Right lobe of liver (tissue), 6 donors: ENCODE data around the gene CFAP100. TPM values are rescaled to one million over a fixed set of nuclear protein-coding genes. Genes with fewer than 3 reads are reported as not detected.

Source experiments
- ATAC-seq, 4 donors: fragments of 200-7000 bp; cut with Tn5 transposase; one replicate each; pipeline ENCODE4 v1.9.1; 2020; ENCODE audit warnings: mild to moderate bottlenecking in 4 of 4, moderate library complexity in 4 of 4
- DNase-seq, 3 donors: peaks; one replicate each; pipeline ENCODE4 v3.0.0-alpha.2; 2020
- H3K27ac ChIP-seq, 3 donors: fragments of 200-600 bp; one replicate each; pipeline ENCODE4 v1.8.0; 2022
- H3K27me3 ChIP-seq, 2 donors: fragments of 200-600 bp; one replicate each; pipeline ENCODE4 v1.8.0; 2022
- H3K36me3 ChIP-seq, 4 donors: fragments of 200-600 bp; sonication (generic) in 1 of 4; one replicate each; pipeline versions ENCODE4 v1.5.1 to v1.8.0; 2017 to 2022; ENCODE audit warnings: control low read depth in 1 of 4
- H3K4me1 ChIP-seq, 4 donors: fragments of 200-600 bp; sonication (generic) in 1 of 4; one replicate each; pipeline versions ENCODE4 v1.5.1 to v1.8.0; 2017 to 2022; ENCODE audit warnings: control low read depth in 1 of 4
- H3K4me3 ChIP-seq, 3 donors: fragments of 200-600 bp; one replicate each; pipeline ENCODE4 v1.8.0; 2022
- H3K9me3 ChIP-seq, 4 donors: fragments of 200-600 bp; sonication (generic) in 1 of 4; one replicate each; pipeline versions ENCODE4 v1.5.1 to v1.8.0; 2017 to 2022; ENCODE audit warnings: control low read depth in 1 of 4
- POLR2A ChIP-seq: fragments of 450-650 bp; IDR thresholded peaks from one replicate; pipeline ENCODE4 v1.6.1; 2017; ENCODE audit warnings: antibody characterized with exemption, mild to moderate bottlenecking
- WGBS: methylation state at CpG from one replicate; pipeline ENCODE4 v1.1.6; 2018; ENCODE audit warnings: low coverage, low lambda C conversion rate; ENCODE audit not compliant: insufficient coverage; ENCODE audit errors: missing lambda C conversion rate; 5-methylcytosine and 5-hydroxymethylcytosine counted together
- intact Hi-C, 2 donors: fragments of 100-400 bp; cut with DNase I; formaldehyde crosslinking; loops; one replicate each; pipeline versions ENCODE4 v1.11.2 to v1.14.1; 2022
- total RNA-seq, 6 experiments: library from RNA; depleted of rRNA in 2 of 6; stranded (reverse); fragments of >200 nt in 2 of 6; fragmentation: NEBNext Ultra II Directional in 3 of 6; extraction: Animal tissue kit (Norgen Biotek cat#: 25700) in 3 of 6; gene quantifications; one replicate each; pipeline versions ENCODE4 v1.1.0 to v1.2.4, GENCODE V29; 2016 to 2023
- TF ChIP-seq, protein P1 (sequence below), 4 donors: fragments of 200-600 bp in 3 of 4; fragments of 450-650 bp in 1 of 4; IDR thresholded peaks; one replicate each; pipeline versions ENCODE4 v1.5.1 to v1.8.0; 2016 to 2022; ENCODE audit warnings: antibody characterized with exemption in 4 of 4, mild to moderate bottlenecking in 2 of 4
- donor health status: DM: no; HTN: yes; CAD: no.
- donor health status: DM: no; HTN: no; CAD: no.
- donor health status: DM: no; HTN: no; CAD: no.
- donor health status: DM: no; HTN: yes; CAD: no.
- donor health status: DM: no; HTN: yes; CAD: no.

Gene CFAP100
- total RNA-seq, 6 experiments from 2014 or later, result not detected

- Histone ChIP-seq H3K9me3 (no peaks in the 10 kb centered on the region), H3K36me3 (no peaks in the 10 kb centered on the region), H3K27me3 (no peaks in the 10 kb centered on the region), H3K4me1 (peaks cover 0 to 30% (median 4%) of the 10 kb centered on the region in 4 donors), H3K27ac (no peak overlapping the region), H3K4me3 (no peak overlapping the region)
- peak; percentile 87 to 90 (median 89) for DNase-seq
- WGBS, result 44% methylated on average over 8 of the region's 16 CpGs
- TF ChIP-seq, protein P1, sequence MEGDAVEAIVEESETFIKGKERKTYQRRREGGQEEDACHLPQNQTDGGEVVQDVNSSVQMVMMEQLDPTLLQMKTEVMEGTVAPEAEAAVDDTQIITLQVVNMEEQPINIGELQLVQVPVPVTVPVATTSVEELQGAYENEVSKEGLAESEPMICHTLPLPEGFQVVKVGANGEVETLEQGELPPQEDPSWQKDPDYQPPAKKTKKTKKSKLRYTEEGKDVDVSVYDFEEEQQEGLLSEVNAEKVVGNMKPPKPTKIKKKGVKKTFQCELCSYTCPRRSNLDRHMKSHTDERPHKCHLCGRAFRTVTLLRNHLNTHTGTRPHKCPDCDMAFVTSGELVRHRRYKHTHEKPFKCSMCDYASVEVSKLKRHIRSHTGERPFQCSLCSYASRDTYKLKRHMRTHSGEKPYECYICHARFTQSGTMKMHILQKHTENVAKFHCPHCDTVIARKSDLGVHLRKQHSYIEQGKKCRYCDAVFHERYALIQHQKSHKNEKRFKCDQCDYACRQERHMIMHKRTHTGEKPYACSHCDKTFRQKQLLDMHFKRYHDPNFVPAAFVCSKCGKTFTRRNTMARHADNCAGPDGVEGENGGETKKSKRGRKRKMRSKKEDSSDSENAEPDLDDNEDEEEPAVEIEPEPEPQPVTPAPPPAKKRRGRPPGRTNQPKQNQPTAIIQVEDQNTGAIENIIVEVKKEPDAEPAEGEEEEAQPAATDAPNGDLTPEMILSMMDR (IDR thresholded peaks at IDR 0.05), result no peak
- no peak for TF ChIP-seq POLR2A
- ATAC-seq, result peak; percentile 73 to 79 (median 76)
- intact Hi-C loops, result no loop called here
These were observed 87.2 kb downstream of the CFAP100 start for GRCh38 chr3:126481808-126482502.

GRCh38 chr3:126482503-126483255, 88.0 kb downstream of the CFAP100 start:
- no peak overlapping the region for H3K4me3 ChIP-seq
- H3K27ac ChIP-seq, result no peak overlapping the region
- no peaks in the 10 kb centered on the region for H3K9me3 ChIP-seq
- 85% methylated on average over 10 of the region's 15 CpGs for WGBS
- no peak for TF ChIP-seq POLR2A
- TF ChIP-seq, protein P1 (IDR thresholded peaks at IDR 0.05), result no peak
- DNase-seq (peak in 2 of 3 donors; percentile 12 to 55), ATAC-seq (no peak)
- peaks cover 0 to under 1% (median 0%) of the 10 kb centered on the region in 4 donors for H3K36me3 ChIP-seq
- peaks cover 0 to 37% (median 4%) of the 10 kb centered on the region in 4 donors for H3K4me1 ChIP-seq
- intact Hi-C loops, result no loop called here
- H3K27me3 ChIP-seq, result no peaks in the 10 kb centered on the region

DNA sequence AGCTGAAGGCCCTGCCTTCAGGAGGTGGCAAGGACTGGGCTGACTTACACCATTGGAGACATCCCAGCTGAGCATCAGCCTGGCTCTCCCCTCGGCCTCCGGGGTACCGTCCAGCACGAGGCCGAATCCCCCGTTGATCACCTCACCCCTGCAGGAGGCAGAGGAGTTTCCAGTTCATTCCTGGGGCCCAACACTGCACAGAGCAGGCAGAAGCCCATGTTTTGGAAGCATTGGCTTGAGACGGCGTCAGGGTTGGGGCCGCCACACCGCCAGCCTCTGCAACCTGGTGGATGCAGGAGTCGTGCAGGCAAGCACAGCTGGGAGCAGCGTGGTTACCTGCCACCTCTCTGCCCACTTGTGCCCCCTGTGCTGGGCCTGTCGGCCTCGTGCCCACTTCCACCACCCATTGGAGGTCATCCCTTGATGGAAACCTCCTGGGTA, 88.6 kb downstream of the CFAP100 start:
- Histone ChIP-seq H3K36me3 (peaks cover 0 to 7% (median 0%) of the 10 kb centered on the region in 4 donors), H3K27ac (no peak overlapping the region), H3K9me3 (no peaks in the 10 kb centered on the region), H3K4me3 (no peak overlapping the region), H3K27me3 (no peaks in the 10 kb centered on the region), H3K4me1 (peaks cover 0 to 37% (median 4%) of the 10 kb centered on the region in 4 donors)
- intact Hi-C loops, result no loop called here
- no CpG with 5 or more reads among the region's 14 CpGs for WGBS
- no peak for TF ChIP-seq POLR2A
- TF ChIP-seq, protein P1 (IDR thresholded peaks at IDR 0.05), result no peak
- ATAC-seq, result no peak
- peak in 2 of 3 donors; percentile 16 to 40 for DNase-seq

- H3K4me3 ChIP-seq, result no peak overlapping the region
- H3K27me3 ChIP-seq, result no peaks in the 10 kb centered on the region
- WGBS, result 78% methylated on average over 3 of the region's 3 CpGs
- H3K9me3 ChIP-seq, result no peaks in the 10 kb centered on the region
- peak in 1 of 3 donors; percentile 32 for DNase-seq
- no peak for ATAC-seq
- no peak for TF ChIP-seq POLR2A
- TF ChIP-seq, protein P1 (IDR thresholded peaks at IDR 0.05), result no peak
- H3K36me3 ChIP-seq, result peaks cover 0 to 15% (median 0%) of the 10 kb centered on the region in 4 donors
- no peak overlapping the region for H3K27ac ChIP-seq
- intact Hi-C loops, result no loop called here
- peaks cover 0 to 37% (median 4%) of the 10 kb centered on the region in 4 donors for H3K4me1 ChIP-seq
These were observed 89.4 kb downstream of the CFAP100 start for GRCh38 chr3:126484148-126484547.
